Astrocyte of the spinal cord (primary cell): ENCODE results near the gene RAD51AP1.

Experiments
- DNase-seq: peaks from one replicate; pipeline ENCODE4 v3.0.0; 2011; ENCODE audit warnings: low read depth, low spot score
- H3K4me3 ChIP-seq: 2 replicates; pipeline ENCODE4 v1.5.1; 2011; ENCODE audit warnings: low read depth, mild to moderate bottlenecking, low read length, moderate library complexity
- CTCF ChIP-seq: IDR thresholded peaks from 2 replicates; pipeline ENCODE4 v1.5.1; 2012; ENCODE audit warnings: low read depth, mild to moderate bottlenecking, low read length, inconsistent platforms
- in situ Hi-C: cut with HindIII; loops from 2 replicates; pipeline ENCODE4 v1.10.0; 2017; ENCODE audit warnings: low sequenced_read_pairs

RAD51AP1 gene

GRCh38 chr12:4545195-4545594 lies 6.5 kb downstream of the RAD51AP1 start:
- no peak overlapping the region for H3K4me3 ChIP-seq
- TF ChIP-seq CTCF = no peak
- no peak for DNase-seq
- in situ Hi-C loops = no loop called here

- no peak for DNase-seq
- TF ChIP-seq CTCF = no peak
- in situ Hi-C loops = no loop called here
- no peak overlapping the region for H3K4me3 ChIP-seq
Observed at GRCh38 chr12:4552191-4552590, 13.5 kb downstream of the RAD51AP1 start.

GRCh38 chr12:4553943-4554342 lies 15.3 kb downstream of the RAD51AP1 start:
- DNase-seq = no peak
- in situ Hi-C loops = no loop called here

GRCh38 chr12:4555804-4556203 lies 17.1 kb downstream of the RAD51AP1 start:
- TF ChIP-seq CTCF = no peak
- DNase-seq = no peak
- in situ Hi-C loops = no loop called here
- no peak overlapping the region for H3K4me3 ChIP-seq

More at GRCh38 chr12:4553943-4554342, 15.3 kb downstream of the RAD51AP1 start:
- H3K4me3 ChIP-seq = no peak overlapping the region
- TF ChIP-seq CTCF = no peak

- DNase-seq = no peak
- no peak overlapping the region for H3K4me3 ChIP-seq
- no peak for TF ChIP-seq CTCF
- in situ Hi-C loops = no loop called here
Observed at GRCh38 chr12:4556735-4557530, 18.2 kb downstream of the RAD51AP1 start.

GRCh38 chr12:4557586-4557985 lies 18.9 kb downstream of the RAD51AP1 start:
- TF ChIP-seq CTCF = no peak
- no peak overlapping the region for H3K4me3 ChIP-seq
- in situ Hi-C loops = no loop called here
- no peak for DNase-seq
